Astrocyte of the spinal cord (primary cell): ENCODE data around the gene ISOC1.

Source experiments
- DNase-seq: peaks from one replicate; pipeline ENCODE4 v3.0.0; 2011; ENCODE audit warnings: low read depth, low spot score
- H3K4me3 ChIP-seq: 2 replicates; pipeline ENCODE4 v1.5.1; 2011; ENCODE audit warnings: low read depth, mild to moderate bottlenecking, low read length, moderate library complexity
- CTCF ChIP-seq: IDR thresholded peaks from 2 replicates; pipeline ENCODE4 v1.5.1; 2012; ENCODE audit warnings: low read depth, mild to moderate bottlenecking, low read length, inconsistent platforms
- in situ Hi-C: cut with HindIII; loops from 2 replicates; pipeline ENCODE4 v1.10.0; 2017; ENCODE audit warnings: low sequenced_read_pairs

The ISOC1 gene

GRCh38 chr5:129082225-129083136 is 12.1 kb upstream of the ISOC1 start:
- H3K4me3 ChIP-seq: no peak overlapping the region
- DNase-seq: no peak
- no peak for TF ChIP-seq CTCF
- in situ Hi-C loops: no loop called here

- peak overlapping the region; percentile 83 for H3K4me3 ChIP-seq
- no peak for TF ChIP-seq CTCF
- DNase-seq: no peak
- in situ Hi-C loops: no loop called here
Measured at GRCh38 chr5:129094924-129095899, 663 bp downstream of the ISOC1 start.

GRCh38 chr5:129096382-129096991 is 1.9 kb downstream of the ISOC1 start:
- in situ Hi-C loops: no loop called here
- H3K4me3 ChIP-seq: no peak overlapping the region
- DNase-seq: no peak
- no peak for TF ChIP-seq CTCF

DNA sequence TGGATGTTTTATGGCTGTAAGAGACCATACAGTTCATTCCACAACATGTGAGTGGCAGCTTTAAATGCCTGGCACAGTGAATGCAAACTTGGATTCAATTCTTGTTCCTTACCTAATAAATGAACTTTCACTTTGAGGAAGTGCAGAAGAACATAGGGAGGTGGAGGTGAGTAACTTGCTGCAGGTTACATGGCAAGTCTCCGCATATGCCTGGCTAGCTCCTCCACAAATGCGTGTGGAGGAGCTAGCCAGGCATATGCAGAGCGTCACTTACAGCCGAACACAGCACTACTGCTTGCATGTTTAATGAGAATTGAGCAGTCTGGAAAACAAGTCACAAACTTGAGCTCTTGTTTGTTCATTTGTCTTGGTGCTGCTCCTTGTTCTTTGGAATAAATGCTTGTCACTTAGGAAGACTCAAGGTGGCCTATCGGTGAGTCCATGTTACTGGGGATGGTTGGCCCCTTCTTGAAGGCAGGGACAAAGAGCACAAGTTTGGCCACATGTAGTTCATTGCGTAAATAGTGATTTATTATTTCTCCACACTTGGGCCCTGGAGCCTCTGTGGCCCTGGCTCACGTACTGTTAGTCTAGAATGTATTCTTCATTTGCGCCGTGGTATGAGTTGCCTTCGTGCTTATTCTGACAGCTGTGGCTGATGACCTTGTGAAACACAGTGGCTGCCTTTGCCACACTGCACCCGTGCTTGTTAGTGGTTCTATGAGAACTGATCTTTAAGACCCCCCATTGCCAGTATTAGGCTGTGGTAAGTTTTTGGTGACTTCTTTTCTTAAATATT is 3.1 kb downstream of the ISOC1 start:
- no peak for TF ChIP-seq CTCF
- in situ Hi-C loops: no loop called here
- DNase-seq: no peak
- no peak overlapping the region for H3K4me3 ChIP-seq

GRCh38 chr5:129098488-129099183 is 4.1 kb downstream of the ISOC1 start:
- in situ Hi-C loops: no loop called here
- TF ChIP-seq CTCF: no peak
- H3K4me3 ChIP-seq: no peak overlapping the region
- DNase-seq: no peak
